H1 (cell line): ENCODE measurements around the gene CAPZA2. TPM values are rescaled to one million over a fixed set of nuclear protein-coding genes. Genes with fewer than 3 reads are reported as not detected.

Experiments used
- CTCF ChIA-PET: fragments of 300-600 bp; sonication (Branson Sonifier 250); formaldehyde crosslinking; loops from one replicate; lab custom pipeline; 2021; ENCODE audit not compliant: partially characterized antibody; lab: Charles Lee
- POLR2A ChIA-PET: fragments of 300-600 bp; sonication (Branson Sonifier 250); formaldehyde crosslinking; loops from one replicate; lab custom pipeline; 2021; ENCODE audit warnings: inconsistent platforms; ENCODE audit not compliant: partially characterized antibody; lab: Charles Lee
- DNase-seq, 2 experiments: peaks; one replicate each; pipeline versions ENCODE4 v3.0.0 to v3.0.0-alpha.2; 2010 to 2022; ENCODE audit warnings: low spot score in 2 of 2, low read depth in 1 of 2, mixed read lengths in 1 of 2
- FAIRE-seq: peaks from 2 replicates; lab custom pipeline; 2011; peaks lifted over from hg19 to GRCh38; lab: Jason Lieb, UNC
- H2AFZ ChIP-seq: 2 replicates; pipeline ENCODE4 v1.8.1; 2012; ENCODE audit warnings: low read length, inconsistent platforms
- H2AK5ac ChIP-seq: 2 replicates; pipeline ENCODE4 v1.6.1; 2013; ENCODE audit warnings: low read depth, low read length
- H2BK120ac ChIP-seq: replicated peaks from 2 replicates; pipeline ENCODE3; 2013; ENCODE audit warnings: low read depth, low read length, inconsistent platforms
- H2BK12ac ChIP-seq: 2 replicates; pipeline ENCODE4 v1.6.1; 2013; ENCODE audit warnings: low read depth, low read length
- H2BK15ac ChIP-seq: 2 replicates; pipeline ENCODE4 v1.6.1; 2013; ENCODE audit warnings: low read length
- H2BK20ac ChIP-seq: 2 replicates; pipeline ENCODE4 v1.6.1; 2013; ENCODE audit warnings: low read length
- H2BK5ac ChIP-seq: 2 replicates; pipeline ENCODE4 v1.6.1; 2013; ENCODE audit warnings: low read depth, low read length
- H3K14ac ChIP-seq: 2 replicates; pipeline ENCODE4 v1.6.1; 2013; ENCODE audit warnings: inconsistent platforms; ENCODE audit not compliant: insufficient read length
- H3K18ac ChIP-seq: 2 replicates; pipeline ENCODE4 v1.6.1; 2013; ENCODE audit warnings: low read length; ENCODE audit errors: extremely low read depth
- H3K23ac ChIP-seq: 2 replicates; pipeline ENCODE4 v1.6.1; 2013; ENCODE audit warnings: inconsistent platforms; ENCODE audit not compliant: insufficient read length
- H3K23me2 ChIP-seq: 2 replicates; pipeline ENCODE4 v1.6.1; 2013; ENCODE audit warnings: low read depth, low read length
- H3K27ac ChIP-seq: 2 replicates; pipeline ENCODE4 v1.6.1; 2011; ENCODE audit warnings: low read depth, low read length, inconsistent platforms
- H3K27me3 ChIP-seq, 4 experiments: replicated peaks in 1 of 4; 1 replicate in 1 of 4; 2 replicates in 3 of 4; pipeline versions ENCODE4 v1.6.1 to v1.8.1; 2011 to 2013; ENCODE audit warnings: low read length in 3 of 4, mild to moderate bottlenecking in 3 of 4, inconsistent platforms in 2 of 4, mixed read lengths in 2 of 4, moderate library complexity in 1 of 4; ENCODE audit not compliant: control insufficient read depth in 3 of 4, insufficient read depth in 3 of 4; ENCODE audit errors: extremely low read depth in 1 of 4
- H3K36me3 ChIP-seq, 4 experiments: 2 replicates each; pipeline versions ENCODE4 v1.6.1 to v1.8.1; 2011 to 2013; ENCODE audit warnings: mild to moderate bottlenecking in 4 of 4, low read length in 3 of 4, moderate library complexity in 2 of 4, control low read depth in 1 of 4, inconsistent platforms in 1 of 4; ENCODE audit not compliant: insufficient read depth in 4 of 4, control insufficient read depth in 2 of 4
- H3K4ac ChIP-seq: replicated peaks from 2 replicates; pipeline ENCODE3; 2013; ENCODE audit warnings: low read length, low read depth, mixed read lengths, inconsistent platforms; ENCODE audit not compliant: insufficient read length
- H3K4me1 ChIP-seq, 4 experiments: replicated peaks in 1 of 4; 1 replicate in 1 of 4; 2 replicates in 3 of 4; pipeline versions ENCODE4 v1.6.1 to v1.8.1; 2011 to 2013; ENCODE audit warnings: low read length in 3 of 4, inconsistent platforms in 2 of 4, mixed read lengths in 1 of 4; ENCODE audit not compliant: insufficient read depth in 4 of 4, control insufficient read depth in 3 of 4
- H3K4me2 ChIP-seq, 2 experiments: 2 replicates each; pipeline versions ENCODE4 v1.6.1 to v1.8.1; 2011 to 2013; ENCODE audit warnings: low read depth in 2 of 2, low read length in 2 of 2, control low read depth in 1 of 2, inconsistent platforms in 1 of 2, mild to moderate bottlenecking in 1 of 2; ENCODE audit not compliant: insufficient read depth in 1 of 2
- H3K4me3 ChIP-seq, 4 experiments: fragments of 200-600, 300-600 bp in 1 of 4; sonication (generic), shearing (Covaris generic), sonication (Bioruptor Twin) in 1 of 4; 2 replicates each; pipeline versions ENCODE4 v1.5.1 to v1.8.1; 2011 to 2016; ENCODE audit warnings: low read length in 4 of 4, low read depth in 3 of 4, control low read depth in 2 of 4, inconsistent platforms in 2 of 4, mild to moderate bottlenecking in 2 of 4, mixed read lengths in 1 of 4, moderate library complexity in 1 of 4; ENCODE audit not compliant: insufficient read depth in 2 of 4; ENCODE audit errors: extremely low read depth in 1 of 4
- H3K56ac ChIP-seq: replicated peaks from 2 replicates; pipeline ENCODE3; 2013; ENCODE audit warnings: low read depth, mild to moderate bottlenecking, mixed read lengths, low read length, inconsistent platforms; ENCODE audit not compliant: insufficient read length
- H3K79me1 ChIP-seq: 2 replicates; pipeline ENCODE4 v1.6.1; 2013; ENCODE audit warnings: low read depth, low read length, control low read depth
- H3K79me2 ChIP-seq, 2 experiments: 2 replicates each; pipeline versions ENCODE4 v1.6.1 to v1.8.1; 2012 to 2013; ENCODE audit warnings: low read length in 2 of 2, mild to moderate bottlenecking in 2 of 2, inconsistent platforms in 1 of 2; ENCODE audit not compliant: insufficient read depth in 2 of 2, control insufficient read depth in 1 of 2
- H3K9ac ChIP-seq, 4 experiments: replicated peaks in 1 of 4; 1 replicate in 1 of 4; 2 replicates in 3 of 4; pipeline versions ENCODE4 v1.6.1 to v1.8.1; 2011 to 2013; ENCODE audit warnings: low read depth in 3 of 4, low read length in 3 of 4, control low read depth in 2 of 4, mild to moderate bottlenecking in 2 of 4, moderate library complexity in 2 of 4, inconsistent platforms in 1 of 4; ENCODE audit errors: extremely low read depth in 1 of 4
- H3K9me3 ChIP-seq, 2 experiments: 2 replicates each; pipeline versions ENCODE4 v1.6.1 to v1.8.1; 2012 to 2013; ENCODE audit warnings: mild to moderate bottlenecking in 2 of 2, moderate library complexity in 2 of 2, control low read depth in 1 of 2, inconsistent platforms in 1 of 2, low read depth in 1 of 2, low read length in 1 of 2, mixed read lengths in 1 of 2; ENCODE audit not compliant: insufficient read depth in 2 of 2
- H4K20me1 ChIP-seq, 2 experiments: replicated peaks in 1 of 2; 2 replicates each; pipeline versions ENCODE3 to v1.8.1; 2011 to 2013; ENCODE audit warnings: inconsistent platforms in 2 of 2, low read length in 2 of 2, mild to moderate bottlenecking in 1 of 2; ENCODE audit not compliant: insufficient read depth in 2 of 2, control insufficient read depth in 1 of 2
- H4K5ac ChIP-seq: 2 replicates; pipeline ENCODE4 v1.6.1; 2013; ENCODE audit warnings: low read length, low read depth, mixed read lengths, inconsistent platforms; ENCODE audit not compliant: insufficient read length
- H4K8ac ChIP-seq: 2 replicates; pipeline ENCODE4 v1.8.0; 2013; ENCODE audit warnings: mild to moderate bottlenecking, moderate library complexity, low read length, inconsistent platforms; ENCODE audit not compliant: insufficient read depth; ENCODE audit errors: extremely low read depth
- H4K91ac ChIP-seq: replicated peaks from 2 replicates; pipeline ENCODE3; 2013; ENCODE audit warnings: low read length, mixed read lengths, inconsistent platforms; ENCODE audit not compliant: insufficient read length
- BCL11A ChIP-seq, 2 experiments: IDR thresholded peaks; one replicate each; pipeline ENCODE4 v1.6.1; 2011; ENCODE audit warnings: low read depth in 2 of 2, low read length in 2 of 2, mild to moderate bottlenecking in 2 of 2
- CHD2 ChIP-seq: IDR thresholded peaks from 2 replicates; pipeline ENCODE4 v1.6.1; 2012; ENCODE audit warnings: low read length, improper control_type of control experiment
- CREB1 ChIP-seq: IDR thresholded peaks from 2 replicates; pipeline ENCODE4 v1.6.1; 2012; ENCODE audit warnings: inconsistent platforms
- EZH2 ChIP-seq: fragments of 200-600 bp; sonication (generic); IDR thresholded peaks from 2 replicates; pipeline ENCODE4 v1.7.1; 2012; ENCODE audit warnings: low read depth, mild to moderate bottlenecking, moderate library complexity, low read length, inconsistent platforms; ENCODE audit not compliant: severe bottlenecking
- FOSL1 ChIP-seq: IDR thresholded peaks from 2 replicates; pipeline ENCODE4 v1.6.1; 2011; ENCODE audit warnings: mild to moderate bottlenecking, low read depth, low read length, moderate library complexity; ENCODE audit not compliant: insufficient read depth
- GABPA ChIP-seq: IDR thresholded peaks from 2 replicates; pipeline ENCODE4 v1.6.1; 2011; ENCODE audit warnings: mild to moderate bottlenecking, low read length, moderate library complexity, borderline replicate concordance; ENCODE audit not compliant: insufficient read depth
- HDAC6 ChIP-seq: IDR thresholded peaks from one replicate; pipeline ENCODE4 v1.7.1; 2012; ENCODE audit warnings: low read depth, mild to moderate bottlenecking, inconsistent platforms, low read length, moderate library complexity
- JUN ChIP-seq: IDR thresholded peaks from 2 replicates; pipeline ENCODE4 v1.6.1; 2011; ENCODE audit warnings: low read depth, mild to moderate bottlenecking, improper control_type of control experiment, low read length
- JUND ChIP-seq: IDR thresholded peaks from 2 replicates; pipeline ENCODE4 v1.6.1; 2011; ENCODE audit warnings: mild to moderate bottlenecking, improper control_type of control experiment, low read length
- NRF1 ChIP-seq: IDR thresholded peaks from 2 replicates; pipeline ENCODE4 v1.6.1; 2011; ENCODE audit warnings: mild to moderate bottlenecking, low read depth, low read length, improper control_type of control experiment
- SAP30 ChIP-seq: fragments of 300-600 bp; sonication (generic); IDR thresholded peaks from 2 replicates; pipeline ENCODE4 v1.7.1; 2012; ENCODE audit warnings: low read length, moderate library complexity, mild to moderate bottlenecking, inconsistent platforms; ENCODE audit not compliant: insufficient read depth, insufficient replicate concordance
- SUZ12 ChIP-seq: fragments of 200-600 bp; sonication (generic); IDR thresholded peaks from 2 replicates; pipeline ENCODE4 v1.6.1; 2012; ENCODE audit warnings: mild to moderate bottlenecking, inconsistent platforms, low read length, moderate library complexity, mixed read lengths
- WGBS, 2 experiments: shearing (Covaris generic) in 1 of 2; methylation state at CpG; one replicate each; pipeline versions ENCODE4 v1.1.6 to v1.1.7; 2013 to 2015; ENCODE audit warnings: low lambda C conversion rate in 2 of 2, mixed read lengths in 2 of 2, inconsistent platforms in 1 of 2, low coverage in 1 of 2, missing lambda C conversion rate in 1 of 2; ENCODE audit not compliant: insufficient replicate concordance in 2 of 2, insufficient coverage in 1 of 2, insufficient read length in 1 of 2; ENCODE audit errors: extremely low coverage in 1 of 2, missing lambda C conversion rate in 1 of 2; 5-methylcytosine and 5-hydroxymethylcytosine counted together
- polyA plus RNA-seq, 7 experiments: library from polyadenylated mRNA; depleted of rRNA in 3 of 7; stranded (reverse) in 5 of 7; unstranded in 2 of 7; fragments of >200 nt in 5 of 7; fragments of 200-250 nt in 2 of 7; gene quantifications; 1 replicate in 5 of 7; 2 replicates in 1 of 7; 4 replicates in 1 of 7; pipeline versions ENCODE4 v1.2.1 to v1.2.3, GENCODE V29; 2011 to 2013; ENCODE audit warnings: missing spikeins in 2 of 7, mixed read lengths in 2 of 7
- total RNA-seq: library from RNA; stranded (reverse); fragmentation: NEBNext Ultra II Directional; extraction: Animal tissue kit (Norgen Biotek cat#: 25700); gene quantifications from 2 replicates; pipeline ENCODE4 v1.2.1, GENCODE V29; 2021

CAPZA2 gene
- total and polyA plus RNA-seq, 2 of the 8 experiments (the other 6 are each of a cell fraction or from before 2014, with no cell fraction given) = 33.2 to 145 TPM

GRCh38 chr7:116851671-116852070 lies 10.7 kb upstream of the CAPZA2 start:
- H3K23ac ChIP-seq = no peak overlapping the region
- H3K27me3 ChIP-seq = no peaks in the 10 kb centered on the region
- no peak overlapping the region for H2BK20ac ChIP-seq
- FAIRE-seq = no peak
- H2AK5ac ChIP-seq = no peak overlapping the region
- H4K5ac ChIP-seq = no peak overlapping the region
- no peaks in the 10 kb centered on the region for H4K20me1 ChIP-seq
- H3K14ac ChIP-seq = no peak overlapping the region
- H3K36me3 ChIP-seq = no peaks in the 10 kb centered on the region
- CTCF ChIA-PET = no interaction called here
- no peaks in the 10 kb centered on the region for H3K79me2 ChIP-seq
- H2BK15ac ChIP-seq = no peak overlapping the region
- H3K4ac ChIP-seq = no peak overlapping the region
- H2BK5ac ChIP-seq = no peak overlapping the region
- H3K4me3 ChIP-seq = no peak overlapping the region
- H2BK12ac ChIP-seq = no peak overlapping the region
- H3K27ac ChIP-seq = no peak overlapping the region
- 96% methylated on average over 3 of the region's 3 CpGs; no CpG with 5 or more reads in 1 of the 2 experiments for WGBS, 2 experiments
- H2BK120ac ChIP-seq = no peak overlapping the region
- H3K9me3 ChIP-seq = no peaks in the 10 kb centered on the region
- TF ChIP-seq CREB1 (no peak), FOSL1 (no peak), GABPA (no peak), NRF1 (no peak), HDAC6 (no peak), EZH2 (no peak), JUND (no peak), SUZ12 (no peak), JUN (no peak), SAP30 (no peak), BCL11A (IDR thresholded peaks at IDR 0.05; ENCODE audit: low read depth in 2 of 2, low read length in 2 of 2) (no peak), CHD2 (no peak)
- TF ChIP-seq, all 59 proteins: peak for 0
- DNase-seq = no peak
- H3K9ac ChIP-seq = no peak overlapping the region
- no peak overlapping the region for H3K56ac ChIP-seq
- no peaks in the 10 kb centered on the region for H3K79me1 ChIP-seq
- H3K18ac ChIP-seq = no peak overlapping the region
- no peak overlapping the region for H3K4me2 ChIP-seq
- H3K23me2 ChIP-seq = no peaks in the 10 kb centered on the region
- POLR2A ChIA-PET = no interaction called here
- H4K8ac ChIP-seq = no peak overlapping the region
- no peak overlapping the region for H4K91ac ChIP-seq
- peaks cover 0 to 11% (median 6%) of the 10 kb centered on the region in 4 experiments; a peak in 5 of 7 replicates for H3K4me1 ChIP-seq
- no peak overlapping the region for H2AFZ ChIP-seq
